ENCODE data around the gene OR52H1. TPM values are rescaled to one million over a fixed set of nuclear protein-coding genes. Genes with fewer than 3 reads are reported as not detected.

The OR52H1 gene
- total and polyA plus RNA-seq, 2 experiments from 2014 or later: 0.28 TPM; not detected in 1

DNA sequence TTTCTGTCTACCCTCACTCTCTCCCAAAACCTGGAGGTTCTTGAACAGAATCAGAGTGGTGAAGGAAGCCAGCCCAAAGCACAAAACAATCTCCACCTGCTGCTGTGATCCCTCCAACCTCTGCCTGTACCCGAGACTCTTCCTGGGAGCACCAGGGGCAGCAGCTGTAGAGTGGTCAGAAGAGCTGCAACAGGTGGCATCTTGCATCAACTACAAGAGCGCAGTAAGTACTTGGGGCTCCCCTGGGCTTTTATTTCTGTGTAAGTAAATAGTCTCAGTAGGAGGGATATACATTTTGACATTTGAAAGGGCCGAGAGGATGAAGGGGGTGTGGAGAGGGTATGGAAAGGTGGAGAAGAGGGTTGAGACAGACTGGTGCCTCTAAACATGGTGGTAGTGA lies 23.6 kb downstream of the OR52H1 start:
- no peaks in the 10 kb centered on the region for H3F3A ChIP-seq (replicated peaks; ENCODE audit: low read depth)
- DNase-seq (ENCODE audit: low spot score): peak; percentile 6
- no peaks in the 10 kb centered on the region; the same call in 1 of the 2 replicates for H4K20me1 ChIP-seq (replicated peaks; ENCODE audit: insufficient read depth)
- H3K27ac ChIP-seq (ENCODE audit: low read depth): no peak overlapping the region
- H3K4me3 Mint-ChIP-seq: no peak overlapping the region
- H3K9me3 Mint-ChIP-seq: peaks cover 2% of the 10 kb centered on the region; the same call in 1 of the 3 replicates
- H3K9me2 ChIP-seq (ENCODE audit: insufficient read depth): 0 out of 2 replicates have a peak, but pooled peaks cover 2% of the 10 kb centered on the region
- H3K4me1 Mint-ChIP-seq: peaks cover 13% of the 10 kb centered on the region
- H3K27ac Mint-ChIP-seq: no peak overlapping the region
- H3K36me3 Mint-ChIP-seq (ENCODE audit: low read depth): no peaks in the 10 kb centered on the region
- no peak overlapping the region for H2AFZ ChIP-seq
- H3K27me3 Mint-ChIP-seq (ENCODE audit: insufficient read depth, low read depth, poor library complexity): peaks cover 10% of the 10 kb centered on the region
- no peaks in the 10 kb centered on the region for H3K27me3 ChIP-seq (ENCODE audit: insufficient read depth)
- no peaks in the 10 kb centered on the region; the same call in 1 of the 2 replicates for H3K4me1 ChIP-seq (ENCODE audit: insufficient read depth)
- TF ChIP-seq STAT1 (IDR thresholded peaks at IDR 0.05; ENCODE audit: unreplicated experiment) (no peak), ETS1 (IDR thresholded peaks at IDR 0.05) (no peak), ZNF331 (CRISPR knock-in tag; IDR thresholded peaks at IDR 0.05; ENCODE audit: low read depth) (no peak), REST (IDR thresholded peaks at IDR 0.05; ENCODE audit: unreplicated experiment) (no peak), CREB1 (CRISPR knock-in tag; IDR thresholded peaks at IDR 0.05; ENCODE audit: low read depth) (no peak), NANOG (IDR thresholded peaks at IDR 0.05; ENCODE audit: borderline replicate concordance) (no peak), JUNB (IDR thresholded peaks at IDR 0.05; ENCODE audit: unreplicated experiment) (no peak), POLR2AphosphoS5 (IDR thresholded peaks at IDR 0.05; ENCODE audit: low read depth) (no peak), ZNF114 (CRISPR knock-in tag; IDR thresholded peaks at IDR 0.05) (no peak), EZH2 (IDR thresholded peaks at IDR 0.05; ENCODE audit: low read depth, unreplicated experiment) (no peak), EZH2phosphoT487 (IDR thresholded peaks at IDR 0.05; ENCODE audit: unreplicated experiment) (no peak)
- TF ChIP-seq, protein P1, sequence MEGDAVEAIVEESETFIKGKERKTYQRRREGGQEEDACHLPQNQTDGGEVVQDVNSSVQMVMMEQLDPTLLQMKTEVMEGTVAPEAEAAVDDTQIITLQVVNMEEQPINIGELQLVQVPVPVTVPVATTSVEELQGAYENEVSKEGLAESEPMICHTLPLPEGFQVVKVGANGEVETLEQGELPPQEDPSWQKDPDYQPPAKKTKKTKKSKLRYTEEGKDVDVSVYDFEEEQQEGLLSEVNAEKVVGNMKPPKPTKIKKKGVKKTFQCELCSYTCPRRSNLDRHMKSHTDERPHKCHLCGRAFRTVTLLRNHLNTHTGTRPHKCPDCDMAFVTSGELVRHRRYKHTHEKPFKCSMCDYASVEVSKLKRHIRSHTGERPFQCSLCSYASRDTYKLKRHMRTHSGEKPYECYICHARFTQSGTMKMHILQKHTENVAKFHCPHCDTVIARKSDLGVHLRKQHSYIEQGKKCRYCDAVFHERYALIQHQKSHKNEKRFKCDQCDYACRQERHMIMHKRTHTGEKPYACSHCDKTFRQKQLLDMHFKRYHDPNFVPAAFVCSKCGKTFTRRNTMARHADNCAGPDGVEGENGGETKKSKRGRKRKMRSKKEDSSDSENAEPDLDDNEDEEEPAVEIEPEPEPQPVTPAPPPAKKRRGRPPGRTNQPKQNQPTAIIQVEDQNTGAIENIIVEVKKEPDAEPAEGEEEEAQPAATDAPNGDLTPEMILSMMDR (conservative IDR thresholded peaks at IDR 0.05; ENCODE audit: low read depth in 2 of 2): no peak
- TF ChIP-seq, protein P2, sequence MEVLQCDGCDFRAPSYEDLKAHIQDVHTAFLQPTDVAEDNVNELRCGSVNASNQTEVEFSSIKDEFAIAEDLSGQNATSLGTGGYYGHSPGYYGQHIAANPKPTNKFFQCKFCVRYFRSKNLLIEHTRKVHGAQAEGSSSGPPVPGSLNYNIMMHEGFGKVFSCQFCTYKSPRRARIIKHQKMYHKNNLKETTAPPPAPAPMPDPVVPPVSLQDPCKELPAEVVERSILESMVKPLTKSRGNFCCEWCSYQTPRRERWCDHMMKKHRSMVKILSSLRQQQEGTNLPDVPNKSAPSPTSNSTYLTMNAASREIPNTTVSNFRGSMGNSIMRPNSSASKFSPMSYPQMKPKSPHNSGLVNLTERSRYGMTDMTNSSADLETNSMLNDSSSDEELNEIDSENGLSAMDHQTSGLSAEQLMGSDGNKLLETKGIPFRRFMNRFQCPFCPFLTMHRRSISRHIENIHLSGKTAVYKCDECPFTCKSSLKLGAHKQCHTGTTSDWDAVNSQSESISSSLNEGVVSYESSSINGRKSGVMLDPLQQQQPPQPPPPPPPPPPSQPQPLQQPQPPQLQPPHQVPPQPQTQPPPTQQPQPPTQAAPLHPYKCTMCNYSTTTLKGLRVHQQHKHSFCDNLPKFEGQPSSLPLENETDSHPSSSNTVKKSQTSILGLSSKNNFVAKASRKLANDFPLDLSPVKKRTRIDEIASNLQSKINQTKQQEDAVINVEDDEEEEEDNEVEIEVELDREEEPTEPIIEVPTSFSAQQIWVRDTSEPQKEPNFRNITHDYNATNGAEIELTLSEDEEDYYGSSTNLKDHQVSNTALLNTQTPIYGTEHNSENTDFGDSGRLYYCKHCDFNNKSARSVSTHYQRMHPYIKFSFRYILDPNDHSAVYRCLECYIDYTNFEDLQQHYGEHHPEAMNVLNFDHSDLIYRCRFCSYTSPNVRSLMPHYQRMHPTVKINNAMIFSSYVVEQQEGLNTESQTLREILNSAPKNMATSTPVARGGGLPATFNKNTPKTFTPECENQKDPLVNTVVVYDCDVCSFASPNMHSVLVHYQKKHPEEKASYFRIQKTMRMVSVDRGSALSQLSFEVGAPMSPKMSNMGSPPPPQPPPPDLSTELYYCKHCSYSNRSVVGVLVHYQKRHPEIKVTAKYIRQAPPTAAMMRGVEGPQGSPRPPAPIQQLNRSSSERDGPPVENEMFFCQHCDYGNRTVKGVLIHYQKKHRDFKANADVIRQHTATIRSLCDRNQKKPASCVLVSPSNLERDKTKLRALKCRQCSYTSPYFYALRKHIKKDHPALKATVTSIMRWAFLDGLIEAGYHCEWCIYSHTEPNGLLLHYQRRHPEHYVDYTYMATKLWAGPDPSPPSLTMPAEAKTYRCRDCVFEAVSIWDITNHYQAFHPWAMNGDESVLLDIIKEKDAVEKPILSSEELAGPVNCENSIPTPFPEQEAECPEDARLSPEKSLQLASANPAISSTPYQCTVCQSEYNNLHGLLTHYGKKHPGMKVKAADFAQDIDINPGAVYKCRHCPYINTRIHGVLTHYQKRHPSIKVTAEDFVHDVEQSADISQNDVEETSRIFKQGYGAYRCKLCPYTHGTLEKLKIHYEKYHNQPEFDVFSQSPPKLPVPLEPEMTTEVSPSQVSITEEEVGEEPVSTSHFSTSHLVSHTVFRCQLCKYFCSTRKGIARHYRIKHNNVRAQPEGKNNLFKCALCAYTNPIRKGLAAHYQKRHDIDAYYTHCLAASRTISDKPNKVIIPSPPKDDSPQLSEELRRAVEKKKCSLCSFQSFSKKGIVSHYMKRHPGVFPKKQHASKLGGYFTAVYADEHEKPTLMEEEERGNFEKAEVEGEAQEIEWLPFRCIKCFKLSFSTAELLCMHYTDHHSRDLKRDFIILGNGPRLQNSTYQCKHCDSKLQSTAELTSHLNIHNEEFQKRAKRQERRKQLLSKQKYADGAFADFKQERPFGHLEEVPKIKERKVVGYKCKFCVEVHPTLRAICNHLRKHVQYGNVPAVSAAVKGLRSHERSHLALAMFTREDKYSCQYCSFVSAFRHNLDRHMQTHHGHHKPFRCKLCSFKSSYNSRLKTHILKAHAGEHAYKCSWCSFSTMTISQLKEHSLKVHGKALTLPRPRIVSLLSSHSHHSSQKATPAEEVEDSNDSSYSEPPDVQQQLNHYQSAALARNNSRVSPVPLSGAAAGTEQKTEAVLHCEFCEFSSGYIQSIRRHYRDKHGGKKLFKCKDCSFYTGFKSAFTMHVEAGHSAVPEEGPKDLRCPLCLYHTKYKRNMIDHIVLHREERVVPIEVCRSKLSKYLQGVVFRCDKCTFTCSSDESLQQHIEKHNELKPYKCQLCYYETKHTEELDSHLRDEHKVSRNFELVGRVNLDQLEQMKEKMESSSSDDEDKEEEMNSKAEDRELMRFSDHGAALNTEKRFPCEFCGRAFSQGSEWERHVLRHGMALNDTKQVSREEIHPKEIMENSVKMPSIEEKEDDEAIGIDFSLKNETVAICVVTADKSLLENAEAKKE (CRISPR knock-in tag; IDR thresholded peaks at IDR 0.05): no peak
- H3K79me2 ChIP-seq (replicated peaks; ENCODE audit: insufficient read depth): no peaks in the 10 kb centered on the region
- no peaks in the 10 kb centered on the region for H3K36me3 ChIP-seq (ENCODE audit: insufficient read depth)
- peak; percentile 52 for ATAC-seq
- no peak overlapping the region for H3K4me3 ChIP-seq
- peak overlapping the region; percentile 32; the same call in 1 of the 2 replicates for H3K4me2 ChIP-seq
